ENCODE measurements around the gene CCL20.

GRCh38 chr2:227782804-227783203 is 30.8 kb upstream of the CCL20 start:
- TF ChIP-seq CTCF (IDR thresholded peaks at IDR 0.05) (no peak), POLR2AphosphoS5 (IDR thresholded peaks at IDR 0.05) (no peak), EP300 (IDR thresholded peaks at IDR 0.05) (no peak)
